Activated CD4-positive, alpha-beta memory T cell treated with anti-CD3 and anti-CD28 coated beads, Interleukin-2, amount 10 ng/mL, durations not matched to agents 7 days and 5 days (primary cell): Measurements from ENCODE around the gene KCNIP2. TPM values are rescaled to one million over a fixed set of nuclear protein-coding genes. Genes with fewer than 3 reads are reported as not detected.

ENCODE experiments used
- CTCF ChIA-PET: fragments of 350-600 bp; sonication (Branson Sonifier 250); formaldehyde crosslinking; loops from one replicate; lab custom pipeline; 2021; ENCODE audit warnings: antibody characterized with exemption, inconsistent platforms; lab: Charles Lee
- POLR2A ChIA-PET: fragments of 350-600 bp; sonication (Branson Sonifier 250); formaldehyde crosslinking; loops from one replicate; lab custom pipeline; 2021; ENCODE audit warnings: antibody characterized with exemption; lab: Charles Lee
- DNase-seq: peaks from one replicate; pipeline ENCODE4 v3.0.0-alpha.2; 2020
- H3K27ac Mint-ChIP-seq: one replicate; pipeline ENCODE4 v1.8.0; 2021; ENCODE audit warnings: mild to moderate bottlenecking, mixed read lengths
- H3K27me3 Mint-ChIP-seq: one replicate; pipeline ENCODE4 v1.8.0; 2021; ENCODE audit warnings: mixed read lengths
- H3K36me3 Mint-ChIP-seq: one replicate; pipeline ENCODE4 v1.8.0; 2021; ENCODE audit warnings: low read depth, mixed read lengths
- H3K4me1 Mint-ChIP-seq: one replicate; pipeline ENCODE4 v1.8.0; 2021; ENCODE audit warnings: mixed read lengths
- H3K4me3 Mint-ChIP-seq: one replicate; pipeline ENCODE4 v1.8.0; 2021; ENCODE audit warnings: mild to moderate bottlenecking, mixed read lengths
- H3K9me3 Mint-ChIP-seq: one replicate; pipeline ENCODE4 v1.8.0; 2021; ENCODE audit warnings: mixed read lengths
- total RNA-seq, 2 experiments: library from RNA; stranded (reverse); gene quantifications; one replicate each; pipeline ENCODE4 v1.2.3, GENCODE V29; 2021

The KCNIP2 gene
- total RNA-seq, 2 experiments from 2014 or later: 2.5 to 2.6 TPM

DNA sequence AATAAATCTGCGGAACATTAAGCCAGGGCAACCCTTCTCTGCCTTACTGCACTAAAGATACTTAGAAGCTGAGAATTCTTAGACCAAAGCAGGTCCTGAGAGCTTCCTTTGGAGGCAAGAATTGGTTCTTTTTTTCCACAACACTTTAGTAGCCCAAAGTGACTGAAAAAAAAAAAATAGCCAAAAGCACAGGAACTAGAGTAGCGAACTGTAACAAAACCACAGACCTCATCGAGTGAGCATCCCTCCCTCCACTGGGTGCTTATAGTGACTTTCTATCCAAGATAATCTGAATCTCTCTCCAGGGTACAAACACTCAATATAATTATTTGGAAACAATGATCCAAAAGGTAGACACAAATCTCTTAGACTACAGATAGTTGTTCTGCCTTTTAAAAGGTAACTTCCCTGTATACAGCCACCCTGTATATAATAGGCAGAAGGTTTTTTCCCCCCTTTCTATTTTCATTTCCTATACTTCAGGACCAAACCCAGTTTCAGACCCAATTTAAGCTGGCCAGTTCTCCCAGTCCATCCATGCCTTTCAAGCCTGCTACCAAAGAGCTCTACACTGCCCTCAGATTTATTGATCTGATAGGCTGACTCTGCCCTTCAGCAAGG, 31.6 kb upstream of the KCNIP2 start:
- H3K4me1 Mint-ChIP-seq: peaks cover 15% of the 10 kb centered on the region
- CTCF ChIA-PET: interaction anchor here (1.0 to 1.6 kb wide), 2 partner anchors 15 to 35 kb away, joined by 3 to 7 read pairs; no protein-coding TSS in a partner anchor

GRCh38 chr10:101874252-101874651, 30.7 kb upstream of the KCNIP2 start:
- CTCF ChIA-PET: interaction anchor here (1.6 kb wide), 1 partner anchor 34 kb away, joined by 7 read pairs; no protein-coding TSS in a partner anchor

More for the DNA sequence above, 31.6 kb upstream of the KCNIP2 start:
- H3K9me3 Mint-ChIP-seq: no peaks in the 10 kb centered on the region
- peaks cover 4% of the 10 kb centered on the region for H3K36me3 Mint-ChIP-seq
- no peaks in the 10 kb centered on the region for H3K27me3 Mint-ChIP-seq
- no peak overlapping the region for H3K4me3 Mint-ChIP-seq
- POLR2A ChIA-PET: no interaction called here
- H3K27ac Mint-ChIP-seq: no peak overlapping the region
- no peak for DNase-seq

DNA sequence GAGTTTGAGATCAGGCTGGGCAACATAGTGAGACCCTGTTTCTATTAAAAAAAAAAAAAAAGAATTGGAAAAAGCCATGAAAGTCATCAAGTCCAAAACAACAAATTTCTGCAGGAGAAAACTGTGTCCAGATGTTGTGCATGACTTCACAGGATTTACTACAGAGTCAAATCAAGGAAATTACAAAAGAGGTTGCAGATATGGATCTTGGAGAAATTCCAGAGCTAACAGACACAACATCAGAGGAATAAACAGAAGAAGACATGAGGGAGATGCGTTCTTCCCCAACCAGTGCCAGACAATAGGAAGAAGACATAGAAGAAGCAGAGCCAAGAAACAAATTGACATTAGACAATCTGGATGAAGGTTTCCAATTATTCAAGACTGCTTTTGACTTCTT, 24.3 kb upstream of the KCNIP2 start:
- H3K27me3 Mint-ChIP-seq: no peaks in the 10 kb centered on the region
- POLR2A ChIA-PET: interaction anchor here (0.7 kb wide), 1 partner anchor 9 kb away, joined by 3 read pairs; no protein-coding TSS in a partner anchor

More at GRCh38 chr10:101874252-101874651, 30.7 kb upstream of the KCNIP2 start:
- Mint-ChIP-seq H3K27ac (no peak overlapping the region), H3K4me1 (peaks cover 15% of the 10 kb centered on the region), H3K9me3 (no peaks in the 10 kb centered on the region), H3K4me3 (no peak overlapping the region), H3K27me3 (no peaks in the 10 kb centered on the region), H3K36me3 (peaks cover 4% of the 10 kb centered on the region)
- POLR2A ChIA-PET: no interaction called here
- DNase-seq: no peak

GRCh38 chr10:101859530-101859929, 15.9 kb upstream of the KCNIP2 start:
- POLR2A ChIA-PET: interaction anchor here (0.9 to 3.3 kb wide), 3 partner anchors 8 to 196 kb away, joined by 3 to 20 read pairs (median 3); partner anchors contain the start of gene ARMH3
- Mint-ChIP-seq H3K9me3 (peaks cover 9% of the 10 kb centered on the region), H3K4me3 (no peak overlapping the region), H3K27ac (peak overlapping the region; percentile 42), H3K36me3 (peaks cover 36% of the 10 kb centered on the region), H3K4me1 (peaks cover 28% of the 10 kb centered on the region), H3K27me3 (no peaks in the 10 kb centered on the region)
- CTCF ChIA-PET: interaction anchor here (2.1 to 6.7 kb wide), 3 partner anchors 19 to 29 kb away, joined by 14 to 60 read pairs (median 14); no protein-coding TSS in a partner anchor
- no peak for DNase-seq

More for the DNA sequence above, 24.3 kb upstream of the KCNIP2 start:
- no peaks in the 10 kb centered on the region for H3K9me3 Mint-ChIP-seq
- no peak overlapping the region for H3K27ac Mint-ChIP-seq
- peaks cover 15% of the 10 kb centered on the region for H3K36me3 Mint-ChIP-seq
- no peak overlapping the region for H3K4me3 Mint-ChIP-seq
- CTCF ChIA-PET: interaction anchor here (1.1 to 2.3 kb wide), 2 partner anchors 27 to 142 kb away, joined by 4 to 12 read pairs; no protein-coding TSS in a partner anchor
- peaks cover 2% of the 10 kb centered on the region for H3K4me1 Mint-ChIP-seq
- no peak for DNase-seq

DNA sequence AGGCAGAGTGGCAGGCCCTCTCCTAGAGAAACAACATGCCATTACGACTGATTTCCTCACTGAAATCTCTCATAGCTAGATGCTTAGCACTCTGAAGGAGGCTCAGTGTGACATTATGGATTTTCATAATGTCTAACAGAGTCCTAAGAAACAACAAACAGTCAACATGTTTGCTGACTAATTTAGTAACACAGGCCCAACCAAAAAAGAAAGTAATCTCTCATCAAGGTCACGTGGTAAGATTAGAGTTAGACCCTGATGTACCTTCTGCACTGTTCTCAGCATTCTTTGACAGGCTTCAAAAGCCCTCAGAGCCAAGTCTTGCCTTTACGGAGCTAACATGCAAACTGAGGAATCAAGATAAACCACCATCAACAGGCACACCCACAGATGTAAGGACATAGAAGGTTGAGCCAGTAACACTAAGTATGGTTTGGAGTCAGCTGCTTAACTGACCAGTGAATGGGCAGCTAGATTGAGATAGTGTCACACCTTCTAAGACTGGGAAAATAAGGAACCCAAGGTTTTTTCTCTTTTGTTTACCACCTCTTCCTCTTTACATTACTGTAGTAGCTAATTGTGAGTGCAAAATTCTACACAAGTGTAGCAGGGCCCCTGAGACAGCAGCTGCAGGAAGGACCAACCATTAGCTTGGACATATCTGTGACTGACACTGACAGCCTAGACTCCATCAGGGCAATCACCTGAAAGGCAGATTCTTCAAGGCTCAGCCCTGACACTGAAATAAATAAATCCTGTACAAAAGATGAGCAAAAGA, 15.3 kb upstream of the KCNIP2 start:
- H3K4me3 Mint-ChIP-seq: no peak overlapping the region
- POLR2A ChIA-PET: interaction anchor here (0.6 to 3.3 kb wide), 7 partner anchors 9 to 254 kb away, joined by 3 to 20 read pairs (median 3); partner anchors contain the start of genes ARMH3 and OGA

DNA sequence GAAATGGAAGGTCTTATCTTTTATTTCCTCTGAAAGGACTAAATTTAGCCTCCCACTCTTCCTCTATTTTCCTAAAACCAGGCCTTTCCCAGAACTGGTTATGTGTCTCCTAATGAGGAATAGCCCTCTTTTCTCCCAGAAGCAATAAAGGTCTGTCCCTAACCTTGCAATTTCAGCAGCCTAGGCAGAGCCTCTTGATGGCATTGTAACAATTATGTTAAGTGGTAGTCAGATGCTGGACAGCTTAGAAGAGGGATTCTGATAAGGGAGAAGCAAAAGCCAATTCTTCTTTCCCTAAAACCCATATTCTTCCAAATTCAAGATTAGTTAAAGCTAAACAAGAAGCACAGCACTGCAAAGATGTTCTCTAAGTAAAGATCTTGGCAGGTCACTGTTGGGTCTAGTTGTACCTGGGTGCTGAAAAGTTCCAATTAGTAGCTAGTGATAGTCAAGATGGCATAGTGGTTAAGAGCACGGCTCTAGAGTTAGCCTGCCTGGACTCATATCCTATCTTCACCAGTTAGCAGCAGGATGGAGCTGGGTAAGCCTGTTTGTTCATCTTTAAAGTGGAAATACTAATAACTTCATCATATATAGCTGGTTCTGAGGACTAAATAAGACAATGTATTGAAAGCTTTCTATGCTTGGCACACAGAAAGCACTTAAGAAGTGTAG, 14.3 kb upstream of the KCNIP2 start:
- H3K27me3 Mint-ChIP-seq: no peaks in the 10 kb centered on the region
- CTCF ChIA-PET: interaction anchor here (1.0 to 6.7 kb wide), 6 partner anchors 11 to 215 kb away, joined by 3 to 60 read pairs (median 10); partner anchors contain the start of gene KCNIP2
- no peak overlapping the region for H3K4me3 Mint-ChIP-seq
- H3K9me3 Mint-ChIP-seq: peaks cover 9% of the 10 kb centered on the region
- peaks cover 29% of the 10 kb centered on the region for H3K36me3 Mint-ChIP-seq
- H3K4me1 Mint-ChIP-seq: peaks cover 26% of the 10 kb centered on the region
- no peak overlapping the region for H3K27ac Mint-ChIP-seq
- no peak for DNase-seq
- POLR2A ChIA-PET: interaction anchor here (0.6 to 3.3 kb wide), 4 partner anchors 17 to 255 kb away, joined by 3 to 20 read pairs (median 5); partner anchors contain the start of gene OGA

More for the DNA sequence above, 15.3 kb upstream of the KCNIP2 start:
- no peak for DNase-seq
- H3K4me1 Mint-ChIP-seq: peaks cover 26% of the 10 kb centered on the region
- peaks cover 30% of the 10 kb centered on the region for H3K36me3 Mint-ChIP-seq
- H3K27me3 Mint-ChIP-seq: no peaks in the 10 kb centered on the region
- CTCF ChIA-PET: interaction anchor here (0.6 to 6.7 kb wide), 7 partner anchors 12 to 214 kb away, joined by 3 to 60 read pairs (median 7); partner anchors contain the start of gene KCNIP2
- peaks cover 9% of the 10 kb centered on the region for H3K9me3 Mint-ChIP-seq
- peak overlapping the region; percentile 48 for H3K27ac Mint-ChIP-seq

- POLR2A ChIA-PET: interaction anchor here (0.6 kb wide), 1 partner anchor 15 kb away, joined by 3 read pairs; no protein-coding TSS in a partner anchor
- peaks cover 26% of the 10 kb centered on the region for H3K4me1 Mint-ChIP-seq
- no peak overlapping the region for H3K27ac Mint-ChIP-seq
Measured at GRCh38 chr10:101856626-101857025, 13.0 kb upstream of the KCNIP2 start.

DNA sequence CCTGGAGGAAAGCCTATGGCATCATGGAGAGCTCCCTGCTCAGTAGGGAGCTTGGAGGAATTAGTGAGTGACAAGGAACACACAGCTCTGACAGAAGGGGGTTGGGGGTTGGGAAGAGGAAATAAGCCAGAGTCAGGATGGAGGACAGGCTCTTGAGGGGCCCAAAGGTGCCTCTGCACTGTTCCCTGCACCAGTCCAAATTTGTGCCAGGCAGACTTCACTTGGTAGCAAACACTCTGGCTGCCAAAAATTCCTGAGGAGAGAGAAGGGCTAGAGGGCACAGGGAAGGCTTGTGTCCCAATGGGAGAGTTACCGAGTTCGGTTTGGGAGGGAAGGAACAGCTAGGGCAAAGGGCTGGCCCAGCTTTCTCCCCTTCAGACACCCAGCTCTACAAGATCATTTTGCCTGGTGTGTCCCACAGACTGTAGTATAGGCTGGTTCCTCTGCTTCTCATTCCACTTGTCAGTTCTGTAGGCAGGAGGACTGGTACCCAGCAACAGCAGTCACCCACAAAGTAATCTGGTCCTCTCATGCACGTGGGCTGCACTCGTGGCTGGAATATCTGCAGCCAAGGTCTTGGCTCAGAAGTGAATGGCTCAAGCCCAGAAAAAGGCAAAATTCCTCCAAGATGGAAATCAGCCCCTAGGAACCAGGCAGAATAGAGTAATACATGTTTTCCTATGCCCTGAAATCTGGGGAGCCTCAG, 8.0 kb upstream of the KCNIP2 start:
- no peaks in the 10 kb centered on the region for H3K4me1 Mint-ChIP-seq
- H3K4me3 Mint-ChIP-seq: no peak overlapping the region
- H3K27ac Mint-ChIP-seq: no peak overlapping the region
- no peaks in the 10 kb centered on the region for H3K9me3 Mint-ChIP-seq
- ChIA-PET POLR2A (interaction anchor here (1.2 kb wide), 1 partner anchor 11 kb away, joined by 3 read pairs; no protein-coding TSS in a partner anchor), CTCF (interaction anchor here (1.2 to 3.1 kb wide), 3 partner anchors 12 to 221 kb away, joined by 4 to 12 read pairs (median 5); no protein-coding TSS in a partner anchor)
- DNase-seq: no peak
- H3K27me3 Mint-ChIP-seq: no peaks in the 10 kb centered on the region
- H3K36me3 Mint-ChIP-seq: no peaks in the 10 kb centered on the region

More at GRCh38 chr10:101856626-101857025, 13.0 kb upstream of the KCNIP2 start:
- Mint-ChIP-seq H3K9me3 (peaks cover 9% of the 10 kb centered on the region), H3K36me3 (peaks cover 22% of the 10 kb centered on the region), H3K4me3 (no peak overlapping the region), H3K27me3 (no peaks in the 10 kb centered on the region)
- DNase-seq: no peak
- CTCF ChIA-PET: interaction anchor here (1.0 to 6.7 kb wide), 3 partner anchors 16 to 217 kb away, joined by 3 to 60 read pairs (median 6); no protein-coding TSS in a partner anchor

GRCh38 chr10:101850749-101851148, 7.1 kb upstream of the KCNIP2 start:
- no peak overlapping the region for H3K27ac Mint-ChIP-seq
- H3K27me3 Mint-ChIP-seq: no peaks in the 10 kb centered on the region
- CTCF ChIA-PET: interaction anchor here (2.4 to 3.1 kb wide), 2 partner anchors 10 to 222 kb away, joined by 5 to 22 read pairs; no protein-coding TSS in a partner anchor
- POLR2A ChIA-PET: no interaction called here
- no peak for DNase-seq
- no peaks in the 10 kb centered on the region for H3K4me1 Mint-ChIP-seq
- H3K4me3 Mint-ChIP-seq: no peak overlapping the region
- no peaks in the 10 kb centered on the region for H3K9me3 Mint-ChIP-seq
- H3K36me3 Mint-ChIP-seq: no peaks in the 10 kb centered on the region

DNA sequence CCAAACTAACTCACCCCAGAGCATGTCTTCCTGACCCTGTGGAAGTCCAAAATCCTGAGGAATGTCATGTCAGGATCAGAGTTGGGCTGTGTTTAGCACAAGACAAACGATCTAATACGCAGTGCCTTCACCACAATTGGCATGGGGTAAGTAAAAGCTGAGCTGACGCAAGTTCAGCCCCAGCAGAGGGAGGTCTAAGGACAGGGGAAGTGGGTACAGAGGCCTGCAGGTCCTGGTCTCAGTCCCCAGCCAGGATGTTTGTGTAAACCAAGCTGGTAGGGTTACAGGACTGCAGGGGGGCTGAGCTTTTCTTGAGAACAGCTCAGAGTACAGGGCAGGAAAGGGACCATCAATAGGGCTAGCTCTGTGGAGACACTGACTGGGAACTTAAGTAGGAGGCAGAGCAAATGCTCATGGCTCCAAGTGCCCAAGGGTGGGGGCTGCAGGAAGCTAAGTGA, 5.3 kb upstream of the KCNIP2 start:
- Mint-ChIP-seq H3K27me3 (peaks cover 6% of the 10 kb centered on the region), H3K4me3 (no peak overlapping the region), H3K4me1 (peaks cover 5% of the 10 kb centered on the region), H3K9me3 (no peaks in the 10 kb centered on the region), H3K27ac (no peak overlapping the region), H3K36me3 (peaks cover 3% of the 10 kb centered on the region)
- no peak for DNase-seq
- CTCF ChIA-PET: interaction anchor here (0.7 to 3.1 kb wide), 3 partner anchors 8 to 41 kb away, joined by 3 to 22 read pairs (median 5); no protein-coding TSS in a partner anchor
- POLR2A ChIA-PET: interaction anchor here (1.0 to 1.1 kb wide), 2 partner anchors 9 to 226 kb away, joined by 3 read pairs; no protein-coding TSS in a partner anchor

- H3K9me3 Mint-ChIP-seq: no peaks in the 10 kb centered on the region
- peaks cover 7% of the 10 kb centered on the region for H3K4me1 Mint-ChIP-seq
- no peak for DNase-seq
- H3K36me3 Mint-ChIP-seq: peaks cover 3% of the 10 kb centered on the region
- no peak overlapping the region for H3K4me3 Mint-ChIP-seq
- ChIA-PET POLR2A (interaction anchor here (1.0 to 1.1 kb wide), 2 partner anchors 8 to 226 kb away, joined by 3 read pairs; no protein-coding TSS in a partner anchor), CTCF (interaction anchor here (0.6 to 3.1 kb wide), 4 partner anchors 7 to 230 kb away, joined by 3 to 22 read pairs (median 5); no protein-coding TSS in a partner anchor)
- H3K27ac Mint-ChIP-seq: no peak overlapping the region
- peaks cover 6% of the 10 kb centered on the region for H3K27me3 Mint-ChIP-seq
Measured at GRCh38 chr10:101848408-101848807, 4.8 kb upstream of the KCNIP2 start.
